ENCODE results near the gene CELF3. TPM values are rescaled to one million over a fixed set of nuclear protein-coding genes. Genes with fewer than 3 reads are reported as not detected.

CELF3 gene
- total RNA-seq (2014; rRNA removed; shearing (Covaris generic)) (not detected in 2 replicates), polyA plus RNA-seq (2016; fragmentation: Nextera tagmentation; extraction: Ambion mirVana) (not detected in 2 replicates)

GRCh38 chr1:151716771-151717631 lies at the start of gene CELF3:
TSS of gene CELF3 (minus strand) at chr1:151716803. CDS start at chr1:151716020, 783 bp downstream.
- Histone ChIP-seq H3K9ac (no peak within 1 kb of the TSS), H3K4me2 (ENCODE audit: unreplicated experiment) (no peak within 1 kb of the TSS), H3K4me1 (ENCODE audit: insufficient read depth) (no peaks in the 10 kb centered on the region), H3K9me2 (ENCODE audit: insufficient read depth) (no peaks in the 10 kb centered on the region), H3K9me3 (ENCODE audit: low read depth) (no peaks in the 10 kb centered on the region), H3K79me2 (ENCODE audit: insufficient read depth) (no peaks in the 10 kb centered on the region), H3K36me3 (ENCODE audit: low read depth) (no peaks in the 10 kb centered on the region), H2AFZ (no peak within 1 kb of the TSS), H4K20me1 (ENCODE audit: insufficient read depth) (no peaks in the 10 kb centered on the region), H3K27ac (no peak within 1 kb of the TSS), H3F3A (ENCODE audit: insufficient read depth) (no peaks in the 10 kb centered on the region), H3K27me3 (replicated peaks; ENCODE audit: insufficient read depth) (peaks cover 41% of the 10 kb centered on the region), H3K4me3 (no peak within 1 kb of the TSS)
- peak; percentile 32 for DNase-seq
- in situ Hi-C loops (cut with MboI): no loop called here
- TF ChIP-seq EZH2 (IDR thresholded peaks at IDR 0.05; ENCODE audit: insufficient read depth, poor library complexity, severe bottlenecking) (no peak), EZH2phosphoT487 (IDR thresholded peaks at IDR 0.05; ENCODE audit: insufficient read depth, low read depth) (no peak)
- 4 to 6% methylated on average over 21 to 27 of the region's 27 CpGs for WGBS, 2 experiments (ENCODE audit: low coverage in 1 of 2, low lambda C conversion rate in 2 of 2, missing lambda C conversion rate in 2 of 2)

DNA sequence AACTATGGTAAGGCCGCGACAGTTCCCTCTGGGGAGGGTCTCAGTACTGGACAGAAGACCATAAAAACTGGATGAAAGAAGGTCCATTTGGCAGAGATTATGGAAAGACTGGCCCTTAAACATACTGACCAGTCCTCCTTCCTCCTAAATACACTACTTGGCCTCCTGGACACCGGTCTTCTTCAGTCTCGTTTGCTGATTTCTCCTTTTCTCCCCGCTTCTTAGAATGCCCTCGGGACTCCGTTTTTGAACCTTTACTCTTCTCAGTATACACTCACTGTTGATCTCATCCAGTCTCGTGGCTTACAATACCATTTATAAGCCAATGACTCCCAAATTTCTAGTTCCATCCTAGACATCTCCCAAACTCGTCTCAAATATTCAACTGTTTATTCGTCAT lies 47.4 kb upstream of the CELF3 start:
- Histone ChIP-seq H2AFZ (peak overlapping the region; percentile 99), H3K9ac (peak overlapping the region; percentile 92), H3K36me3 (ENCODE audit: low read depth) (peaks cover 10% of the 10 kb centered on the region; the same call in 1 of the 2 replicates), H4K20me1 (ENCODE audit: insufficient read depth) (no peaks in the 10 kb centered on the region), H3F3A (ENCODE audit: insufficient read depth) (peaks cover 25% of the 10 kb centered on the region), H3K4me3 (peak overlapping the region; percentile 93), H3K4me1 (ENCODE audit: insufficient read depth) (peaks cover 14% of the 10 kb centered on the region), H3K4me2 (ENCODE audit: unreplicated experiment) (peak overlapping the region; percentile 98), H3K27ac (peak overlapping the region; percentile 64), H3K9me3 (ENCODE audit: low read depth) (no peaks in the 10 kb centered on the region), H3K9me2 (ENCODE audit: insufficient read depth) (no peaks in the 10 kb centered on the region), H3K27me3 (replicated peaks; ENCODE audit: insufficient read depth) (no peaks in the 10 kb centered on the region), H3K79me2 (ENCODE audit: insufficient read depth) (peaks cover 18% of the 10 kb centered on the region)
- TF ChIP-seq EZH2 (IDR thresholded peaks at IDR 0.05; ENCODE audit: insufficient read depth, poor library complexity, severe bottlenecking): no peak
- TF ChIP-seq EZH2phosphoT487 (IDR thresholded peaks at IDR 0.05; ENCODE audit: insufficient read depth, low read depth): no peak
- in situ Hi-C loops (cut with MboI): no loop called here
- DNase-seq: peak; percentile 20
- WGBS, 2 experiments (ENCODE audit: low coverage in 1 of 2, low lambda C conversion rate in 2 of 2, missing lambda C conversion rate in 2 of 2): 65% methylated on average over 10 of the region's 10 CpGs

GRCh38 chr1:151762941-151763921 lies 46.6 kb upstream of the CELF3 start, which contains the start of gene MRPL9:
TSS of gene MRPL9 (minus strand) at chr1:151763496. CDS start at chr1:151763479, 17 bp downstream.
- no peaks in the 10 kb centered on the region for H3K27me3 ChIP-seq (replicated peaks; ENCODE audit: insufficient read depth)
- in situ Hi-C loops (cut with MboI): no loop called here
- peak within 1 kb of the TSS; percentile 92 for H3K9ac ChIP-seq
- peaks cover 10% of the 10 kb centered on the region; the same call in 1 of the 2 replicates for H3K36me3 ChIP-seq (ENCODE audit: low read depth)
- peaks cover 14% of the 10 kb centered on the region for H3K4me1 ChIP-seq (ENCODE audit: insufficient read depth)
- peak within 1 kb of the TSS; percentile 99 for H2AFZ ChIP-seq
- H3K4me2 ChIP-seq (ENCODE audit: unreplicated experiment): peak within 1 kb of the TSS; percentile 98
- H3K9me3 ChIP-seq (ENCODE audit: low read depth): no peaks in the 10 kb centered on the region
- H3K9me2 ChIP-seq (ENCODE audit: insufficient read depth): no peaks in the 10 kb centered on the region
- peak; percentile 90 for DNase-seq
- no peak for TF ChIP-seq EZH2 (IDR thresholded peaks at IDR 0.05; ENCODE audit: insufficient read depth, poor library complexity, severe bottlenecking)
- TF ChIP-seq EZH2phosphoT487 (IDR thresholded peaks at IDR 0.05; ENCODE audit: insufficient read depth, low read depth): no peak
- H4K20me1 ChIP-seq (ENCODE audit: insufficient read depth): no peaks in the 10 kb centered on the region
- H3F3A ChIP-seq (ENCODE audit: insufficient read depth): peaks cover 25% of the 10 kb centered on the region
- H3K27ac ChIP-seq: peak within 1 kb of the TSS; percentile 64
- H3K79me2 ChIP-seq (ENCODE audit: insufficient read depth): peaks cover 18% of the 10 kb centered on the region
- H3K4me3 ChIP-seq: peak within 1 kb of the TSS; percentile 93
- WGBS, 2 experiments (ENCODE audit: low coverage in 1 of 2, low lambda C conversion rate in 2 of 2, missing lambda C conversion rate in 2 of 2): 2% methylated on average over 56 to 68 of the region's 68 CpGs
